ENCODE measurements around the gene NFYC. TPM values are rescaled to one million over a fixed set of nuclear protein-coding genes. Genes with fewer than 3 reads are reported as not detected.

NFYC gene
- total RNA-seq, 1 donor from 2014 or later, result 51.1 TPM

DNA sequence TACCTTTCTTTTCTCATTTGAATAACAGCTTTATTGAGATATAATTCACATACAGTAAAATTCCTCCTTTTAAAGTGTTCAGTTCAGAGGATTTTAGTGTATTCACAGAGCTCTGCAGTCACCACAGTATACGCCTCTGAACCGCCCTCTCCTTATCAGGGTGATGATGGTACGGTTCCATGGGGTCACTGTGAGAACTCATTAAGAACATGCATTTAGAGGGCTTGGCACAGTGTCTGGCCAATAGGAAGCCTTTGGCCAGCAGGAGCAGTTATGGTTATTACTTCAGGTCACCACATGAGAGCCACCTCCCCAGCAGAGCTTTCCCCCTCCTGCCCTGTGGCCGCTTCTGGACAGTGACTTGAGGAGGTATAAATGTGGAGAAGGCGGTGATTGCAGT is 119.4 kb downstream of the NFYC start:
- no peak overlapping the region for H3K27ac Mint-ChIP-seq (ENCODE audit: unreplicated experiment)
- FAIRE-seq (no peak), DNase-seq (ENCODE audit: low read depth) (no peak)
- no peaks in the 10 kb centered on the region for H3K36me3 ChIP-seq (ENCODE audit: insufficient read depth, low read length)
- H3K9ac ChIP-seq (ENCODE audit: low read length), result no peak overlapping the region
- peaks cover 7% of the 10 kb centered on the region for H3K4me1 Mint-ChIP-seq (ENCODE audit: low read depth, unreplicated experiment)
- no peaks in the 10 kb centered on the region for H3K36me3 Mint-ChIP-seq (ENCODE audit: low read depth, unreplicated experiment)
- peaks cover 3% of the 10 kb centered on the region for H3K9me3 Mint-ChIP-seq (ENCODE audit: unreplicated experiment)
- no peaks in the 10 kb centered on the region for H3K4me1 ChIP-seq (ENCODE audit: insufficient read depth, low read length)
- H3K4me2 ChIP-seq (ENCODE audit: low read length), result no peak overlapping the region
- no peaks in the 10 kb centered on the region for H4K20me1 ChIP-seq (ENCODE audit: insufficient read depth, low read length)
- no peaks in the 10 kb centered on the region for H3K9me3 ChIP-seq (ENCODE audit: insufficient read depth, low read depth, low read length)
- peaks cover 6% of the 10 kb centered on the region for H3K27me3 ChIP-seq (ENCODE audit: insufficient read depth, low read length)
- H3K27ac ChIP-seq (ENCODE audit: low read depth, low read length), result no peak overlapping the region
- no peaks in the 10 kb centered on the region for H3K79me2 ChIP-seq (ENCODE audit: insufficient read depth, low read length)
- H3K4me3 ChIP-seq (ENCODE audit: insufficient read depth, low read depth, low read length), result no peak overlapping the region
- no peak overlapping the region for H3K4me3 Mint-ChIP-seq (ENCODE audit: unreplicated experiment)
- peaks cover 65% of the 10 kb centered on the region for H3K27me3 Mint-ChIP-seq (ENCODE audit: low read depth, unreplicated experiment)
- H2AFZ ChIP-seq (ENCODE audit: low read depth, low read length), result no peak overlapping the region
- no peak for TF ChIP-seq EZH2 (IDR thresholded peaks at IDR 0.05; ENCODE audit: insufficient read depth, low read length)
- TF ChIP-seq, protein P1, sequence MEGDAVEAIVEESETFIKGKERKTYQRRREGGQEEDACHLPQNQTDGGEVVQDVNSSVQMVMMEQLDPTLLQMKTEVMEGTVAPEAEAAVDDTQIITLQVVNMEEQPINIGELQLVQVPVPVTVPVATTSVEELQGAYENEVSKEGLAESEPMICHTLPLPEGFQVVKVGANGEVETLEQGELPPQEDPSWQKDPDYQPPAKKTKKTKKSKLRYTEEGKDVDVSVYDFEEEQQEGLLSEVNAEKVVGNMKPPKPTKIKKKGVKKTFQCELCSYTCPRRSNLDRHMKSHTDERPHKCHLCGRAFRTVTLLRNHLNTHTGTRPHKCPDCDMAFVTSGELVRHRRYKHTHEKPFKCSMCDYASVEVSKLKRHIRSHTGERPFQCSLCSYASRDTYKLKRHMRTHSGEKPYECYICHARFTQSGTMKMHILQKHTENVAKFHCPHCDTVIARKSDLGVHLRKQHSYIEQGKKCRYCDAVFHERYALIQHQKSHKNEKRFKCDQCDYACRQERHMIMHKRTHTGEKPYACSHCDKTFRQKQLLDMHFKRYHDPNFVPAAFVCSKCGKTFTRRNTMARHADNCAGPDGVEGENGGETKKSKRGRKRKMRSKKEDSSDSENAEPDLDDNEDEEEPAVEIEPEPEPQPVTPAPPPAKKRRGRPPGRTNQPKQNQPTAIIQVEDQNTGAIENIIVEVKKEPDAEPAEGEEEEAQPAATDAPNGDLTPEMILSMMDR (IDR thresholded peaks at IDR 0.05; ENCODE audit: insufficient read depth, low read depth, low read length), result no peak

DNA sequence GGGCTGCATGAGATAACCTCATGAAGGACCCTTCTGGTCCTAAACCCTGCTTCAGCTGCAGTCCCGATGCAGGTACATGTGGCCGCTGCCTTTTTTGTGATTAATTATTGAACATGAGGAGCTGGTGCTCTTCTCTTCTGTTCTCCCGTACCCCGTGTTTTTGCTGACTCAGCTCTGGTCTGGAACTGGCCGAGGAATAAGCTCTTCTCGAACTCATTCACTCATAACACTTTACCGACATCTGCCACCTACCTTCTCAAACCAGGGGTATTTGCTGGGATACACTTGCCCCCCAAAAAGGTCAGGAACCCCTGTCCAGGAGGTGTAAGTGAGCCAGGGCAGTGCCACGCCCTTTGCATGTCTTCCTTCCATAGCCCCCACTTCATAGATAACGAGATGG is 123.9 kb downstream of the NFYC start:
- DNase-seq (ENCODE audit: low read depth), result no peak
- Histone ChIP-seq H3K9me3 (ENCODE audit: insufficient read depth, low read depth, low read length) (no peaks in the 10 kb centered on the region), H3K4me1 (ENCODE audit: insufficient read depth, low read length) (no peaks in the 10 kb centered on the region), H2AFZ (ENCODE audit: low read depth, low read length) (no peak overlapping the region), H3K9ac (ENCODE audit: low read length) (no peak overlapping the region), H3K36me3 (ENCODE audit: insufficient read depth, low read length) (no peaks in the 10 kb centered on the region), H3K27me3 (ENCODE audit: insufficient read depth, low read length) (peaks cover 5% of the 10 kb centered on the region), H3K4me2 (ENCODE audit: low read length) (no peak overlapping the region), H3K4me3 (ENCODE audit: insufficient read depth, low read depth, low read length) (no peak overlapping the region), H4K20me1 (ENCODE audit: insufficient read depth, low read length) (no peaks in the 10 kb centered on the region), H3K79me2 (ENCODE audit: insufficient read depth, low read length) (no peaks in the 10 kb centered on the region), H3K27ac (ENCODE audit: low read depth, low read length) (no peak overlapping the region)
- no peaks in the 10 kb centered on the region for H3K36me3 Mint-ChIP-seq (ENCODE audit: low read depth, unreplicated experiment)
- H3K4me3 Mint-ChIP-seq (ENCODE audit: unreplicated experiment), result no peak overlapping the region
- no peaks in the 10 kb centered on the region for H3K4me1 Mint-ChIP-seq (ENCODE audit: low read depth, unreplicated experiment)
- no peak overlapping the region for H3K27ac Mint-ChIP-seq (ENCODE audit: unreplicated experiment)
- TF ChIP-seq EZH2 (IDR thresholded peaks at IDR 0.05; ENCODE audit: insufficient read depth, low read length), result no peak
- TF ChIP-seq, protein P1 (IDR thresholded peaks at IDR 0.05; ENCODE audit: insufficient read depth, low read depth, low read length), result no peak
- H3K27me3 Mint-ChIP-seq (ENCODE audit: low read depth, unreplicated experiment), result peaks cover 63% of the 10 kb centered on the region
- H3K9me3 Mint-ChIP-seq (ENCODE audit: unreplicated experiment), result no peaks in the 10 kb centered on the region
- no peak for FAIRE-seq

- no peak for TF ChIP-seq EZH2 (IDR thresholded peaks at IDR 0.05; ENCODE audit: insufficient read depth, low read length)
- TF ChIP-seq, protein P1 (IDR thresholded peaks at IDR 0.05; ENCODE audit: insufficient read depth, low read depth, low read length), result no peak
These were observed 126.3 kb downstream of the NFYC start for GRCh38 chr1:40817791-40818263.

More at GRCh38 chr1:40817791-40818263, 126.3 kb downstream of the NFYC start:
- peaks cover 5% of the 10 kb centered on the region for H3K27me3 ChIP-seq (ENCODE audit: insufficient read depth, low read length)
- no peaks in the 10 kb centered on the region for H3K79me2 ChIP-seq (ENCODE audit: insufficient read depth, low read length)
- H3K9ac ChIP-seq (ENCODE audit: low read length), result no peak overlapping the region
- no peak overlapping the region for H3K4me3 ChIP-seq (ENCODE audit: insufficient read depth, low read depth, low read length)
- H3K27ac ChIP-seq (ENCODE audit: low read depth, low read length), result no peak overlapping the region
- H3K4me1 ChIP-seq (ENCODE audit: insufficient read depth, low read length), result no peaks in the 10 kb centered on the region
- H3K9me3 ChIP-seq (ENCODE audit: insufficient read depth, low read depth, low read length), result no peaks in the 10 kb centered on the region
- peak overlapping the region; percentile 86 for H3K4me2 ChIP-seq (ENCODE audit: low read length)
- no peaks in the 10 kb centered on the region for H3K4me1 Mint-ChIP-seq (ENCODE audit: low read depth, unreplicated experiment)
- H3K27ac Mint-ChIP-seq (ENCODE audit: unreplicated experiment), result no peak overlapping the region
- H3K36me3 Mint-ChIP-seq (ENCODE audit: low read depth, unreplicated experiment), result no peaks in the 10 kb centered on the region
- H3K9me3 Mint-ChIP-seq (ENCODE audit: unreplicated experiment), result no peaks in the 10 kb centered on the region
- peaks cover 45% of the 10 kb centered on the region for H3K27me3 Mint-ChIP-seq (ENCODE audit: low read depth, unreplicated experiment)
- no peaks in the 10 kb centered on the region for H3K36me3 ChIP-seq (ENCODE audit: insufficient read depth, low read length)
- H2AFZ ChIP-seq (ENCODE audit: low read depth, low read length), result no peak overlapping the region
- DNase-seq (ENCODE audit: low read depth) (no peak), FAIRE-seq (no peak)
- no peaks in the 10 kb centered on the region for H4K20me1 ChIP-seq (ENCODE audit: insufficient read depth, low read length)
- peak overlapping the region; percentile 40 for H3K4me3 Mint-ChIP-seq (ENCODE audit: unreplicated experiment)

Data from astrocyte (in vitro differentiated cells and primary cell).